ENCODE measurements around the gene PLXNA1.

PLXNA1 gene

DNA sequence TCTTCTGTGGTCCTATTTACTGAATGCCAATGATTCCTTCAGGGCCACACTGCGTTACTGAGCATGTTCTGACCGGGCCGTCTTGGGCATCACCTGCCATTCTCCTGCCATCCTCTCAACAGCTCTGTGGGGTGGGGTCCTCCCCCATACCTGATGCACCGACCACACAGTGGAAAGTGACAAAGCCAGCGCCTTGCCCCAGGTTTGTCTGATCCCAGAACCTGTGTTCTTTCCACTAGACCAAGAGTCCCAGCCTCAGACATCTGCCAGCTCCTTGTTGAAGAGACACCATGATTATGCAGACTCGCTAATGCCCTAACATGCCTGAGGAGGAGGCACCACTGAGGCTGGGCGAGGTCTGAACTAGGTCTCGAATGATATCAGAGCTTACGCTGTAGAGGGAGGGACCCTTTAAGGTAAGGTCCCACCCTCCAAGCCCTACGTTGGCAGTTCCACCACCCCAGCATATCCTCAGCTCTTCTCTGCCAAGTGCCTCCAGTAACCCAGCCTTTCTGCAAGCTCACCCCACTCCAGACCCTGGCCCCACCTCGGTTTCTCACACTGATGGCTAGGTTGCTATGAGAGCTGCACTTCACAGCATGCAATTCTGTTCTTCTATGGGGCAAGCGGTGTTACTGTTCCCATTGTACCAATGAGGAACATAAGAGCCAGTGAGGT is 29.8 kb upstream of the PLXNA1 start:
- DNase-seq: no peak
- no peak for ATAC-seq

GRCh38 chr3:126954141-126954842 is 28.6 kb upstream of the PLXNA1 start:
- peak; percentile 65 for ATAC-seq
- DNase-seq: no peak

- ATAC-seq (no peak), DNase-seq (no peak)
These were observed 27.7 kb upstream of the PLXNA1 start for GRCh38 chr3:126955004-126955790.

DNA sequence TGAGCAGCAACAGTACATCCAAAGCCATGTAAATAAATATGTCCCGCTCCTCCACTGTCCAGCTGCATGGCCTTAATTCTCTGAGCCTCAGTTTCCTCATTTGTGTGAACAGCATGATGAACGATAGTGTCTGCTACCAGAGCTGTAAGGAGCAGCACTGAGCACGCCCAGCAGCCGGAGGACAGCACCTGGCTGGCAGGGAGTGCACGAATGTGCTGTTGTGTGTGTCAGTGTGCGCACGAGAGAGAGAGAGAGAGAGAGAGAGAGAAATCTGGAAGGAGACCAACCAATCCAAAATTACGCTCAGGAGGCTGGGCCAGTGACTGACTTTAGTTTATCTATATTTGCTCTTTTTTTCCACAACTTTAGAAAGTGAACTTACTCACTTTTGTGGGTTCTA is 26.6 kb upstream of the PLXNA1 start:
- DNase-seq (no peak), ATAC-seq (no peak)

DNA sequence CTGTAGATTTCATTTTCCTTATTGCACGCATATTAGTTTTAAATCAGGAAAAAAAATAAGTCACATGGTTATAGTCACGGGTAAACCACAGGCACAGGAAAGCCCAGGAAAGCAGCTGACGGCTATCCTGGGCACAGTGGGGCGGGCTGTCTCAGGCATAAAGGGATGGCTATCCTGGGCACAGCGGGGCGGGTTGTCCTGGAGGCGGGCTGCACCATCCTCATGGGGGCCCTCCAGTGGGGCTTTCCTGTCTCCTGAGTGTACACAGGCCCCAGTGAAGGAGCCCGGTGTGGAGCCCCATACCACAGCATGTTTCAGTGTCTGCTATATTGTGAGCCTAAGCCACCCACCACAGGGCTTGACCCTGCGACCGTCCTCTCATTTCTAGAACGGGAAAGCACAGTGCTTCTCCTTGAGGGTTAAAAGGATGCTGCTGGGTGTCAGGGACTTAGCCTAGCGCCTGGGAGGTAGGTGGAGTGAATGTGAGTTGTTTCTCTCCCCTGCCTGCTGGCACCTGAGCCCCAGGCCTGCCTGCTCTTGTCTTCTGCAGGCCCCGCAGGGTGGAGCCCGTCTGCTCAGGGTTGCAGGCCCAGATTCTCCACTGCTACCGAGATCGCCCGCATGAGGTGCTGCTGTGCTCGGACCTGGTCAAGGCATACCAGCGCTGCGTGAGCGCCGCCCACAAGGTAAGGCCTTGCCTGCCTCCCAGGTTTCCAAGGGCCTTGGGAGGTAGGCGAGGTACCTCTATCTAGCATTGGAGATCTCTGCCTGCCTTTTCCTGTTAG is 25.9 kb upstream of the PLXNA1 start:
- ATAC-seq: no peak

GRCh38 chr3:126957776-126958637 is 24.9 kb upstream of the PLXNA1 start:
- DNase-seq (no peak), ATAC-seq (no peak)

More for the DNA sequence above, 25.9 kb upstream of the PLXNA1 start:
- no peak for DNase-seq

GRCh38 chr3:126958638-126959085 is 24.3 kb upstream of the PLXNA1 start:
- DNase-seq (no peak), ATAC-seq (no peak)

- DNase-seq: no peak
- ATAC-seq: no peak
These were observed 23.6 kb upstream of the PLXNA1 start for GRCh38 chr3:126959136-126959920.

- DNase-seq: no peak
- ATAC-seq: no peak
These were observed 22.9 kb upstream of the PLXNA1 start for GRCh38 chr3:126959921-126960603.

- ATAC-seq: no peak
- no peak for DNase-seq
These were observed 22.3 kb upstream of the PLXNA1 start for GRCh38 chr3:126960604-126960995.

- DNase-seq (no peak), ATAC-seq (no peak)
These were observed 21.6 kb upstream of the PLXNA1 start for GRCh38 chr3:126961191-126961790.

DNA sequence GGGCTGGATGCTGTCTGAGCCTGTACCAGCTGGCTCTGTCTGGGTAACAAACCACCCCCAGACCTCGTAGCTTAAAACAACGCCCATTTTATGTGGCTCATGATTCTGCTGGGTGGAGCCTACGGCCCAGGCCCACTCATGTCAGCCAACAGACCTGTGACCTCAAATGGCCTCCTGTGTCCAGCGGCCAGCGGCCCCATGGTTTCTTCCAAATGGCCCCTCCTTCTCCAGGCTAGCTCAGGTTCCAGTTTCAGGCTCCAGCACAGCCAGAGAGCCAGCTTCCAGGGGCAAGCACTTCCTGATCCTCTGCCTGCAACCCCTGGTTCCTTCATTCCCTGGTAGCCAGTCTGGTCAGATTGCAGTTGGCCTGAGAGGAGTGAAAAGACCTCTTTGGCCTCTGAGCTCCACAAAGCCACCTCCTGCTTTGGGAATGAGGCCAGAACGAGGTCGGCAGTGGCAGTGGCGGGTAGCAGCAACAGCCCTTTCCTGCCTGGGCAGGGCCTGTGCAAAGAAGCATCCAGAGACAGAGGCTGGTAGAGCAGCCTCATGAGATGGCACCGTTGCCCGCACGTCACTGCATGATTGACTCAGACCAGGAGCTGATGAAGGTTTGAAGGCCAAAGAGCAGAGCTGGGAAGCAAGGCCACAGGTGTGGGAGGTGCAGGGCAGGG is 21.0 kb upstream of the PLXNA1 start:
- no peak for DNase-seq
- no peak for ATAC-seq

DNA sequence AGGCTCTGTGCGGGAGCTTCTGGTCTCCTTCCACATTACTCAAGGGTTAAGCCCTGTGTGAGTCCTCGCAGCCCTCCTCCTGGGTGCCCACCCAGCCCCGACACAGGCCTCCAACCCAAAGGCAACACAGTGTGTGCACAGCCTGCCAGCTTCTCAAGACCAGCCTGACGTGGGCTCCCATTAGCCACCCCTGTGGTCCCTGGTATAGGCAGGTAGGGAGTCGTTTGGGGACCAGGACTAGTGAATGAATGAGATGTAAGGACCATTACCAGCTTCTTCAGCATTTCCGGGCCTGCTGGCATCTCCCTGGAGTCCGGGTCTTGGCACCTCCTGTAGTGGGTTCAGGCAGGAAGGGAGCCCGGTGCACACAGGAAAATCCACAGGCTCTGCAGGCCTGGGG is 20.2 kb upstream of the PLXNA1 start:
- no peak for DNase-seq
- ATAC-seq: no peak

DNA sequence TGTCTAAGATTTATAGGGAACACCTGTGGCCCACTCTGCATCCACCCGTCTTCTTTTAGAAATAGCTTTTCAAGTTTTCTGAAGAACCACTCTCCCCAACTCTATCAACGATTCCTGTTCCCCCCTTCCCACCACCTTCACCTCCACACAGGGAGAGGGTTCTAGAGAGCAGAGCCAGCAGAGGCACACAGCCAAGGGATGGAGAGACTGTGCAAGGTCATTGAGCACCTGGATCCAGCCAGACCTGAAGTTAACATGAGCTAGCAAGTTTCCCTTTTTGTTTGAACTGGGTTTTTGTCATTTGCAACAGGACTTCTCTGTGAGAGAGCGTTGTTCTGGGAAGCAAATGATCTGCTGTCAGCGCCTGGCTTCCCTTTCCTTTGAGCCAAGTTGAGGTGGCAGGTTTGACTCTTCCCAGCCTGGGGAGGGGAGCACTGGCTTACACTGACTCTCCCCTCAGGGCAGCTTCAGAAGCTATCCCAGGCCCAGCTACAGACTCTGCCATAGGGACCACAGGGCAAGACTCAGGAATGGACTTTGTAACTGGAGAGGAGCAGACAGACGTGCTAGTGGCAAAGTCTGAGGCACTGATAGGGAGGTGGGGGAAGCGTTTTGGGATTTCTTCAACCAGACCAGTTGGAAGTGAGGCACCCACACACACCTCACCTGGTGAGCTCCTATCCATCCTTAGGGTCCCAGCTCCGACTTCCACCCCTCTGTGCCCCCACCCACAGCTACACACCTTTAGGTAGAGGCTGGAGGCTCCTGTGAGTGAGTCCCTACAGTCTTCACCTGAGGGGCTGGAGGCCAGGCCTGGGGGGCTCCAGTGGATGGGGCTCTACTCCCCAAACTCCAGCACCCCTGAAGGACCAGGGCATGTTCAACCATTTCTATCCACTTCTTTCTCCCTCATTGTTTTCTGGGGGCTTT is 19.4 kb upstream of the PLXNA1 start:
- no peak for DNase-seq
- no peak for ATAC-seq

DNA sequence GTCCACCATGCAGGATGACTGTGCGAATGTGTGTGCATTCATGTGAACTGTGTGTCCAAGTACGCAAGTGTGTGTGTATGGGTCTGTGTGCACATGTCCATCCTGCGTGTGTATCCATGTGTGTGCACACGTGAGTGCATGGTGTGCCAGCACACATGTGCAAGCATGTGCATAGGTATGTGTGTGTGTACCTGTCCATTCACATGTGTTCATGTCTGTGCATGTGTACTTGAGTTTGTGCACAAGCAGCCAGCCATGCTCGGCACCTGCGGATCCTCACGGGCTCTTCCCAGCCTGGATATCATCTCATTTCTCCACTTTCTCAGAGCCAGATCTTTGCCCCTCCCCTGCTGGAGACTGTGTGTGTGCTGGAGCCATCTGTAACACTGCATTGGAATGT is 18.7 kb upstream of the PLXNA1 start:
- no peak for ATAC-seq
- DNase-seq: no peak

GRCh38 chr3:126964950-126965349 is 18.0 kb upstream of the PLXNA1 start:
- no peak for ATAC-seq
- no peak for DNase-seq

GRCh38 chr3:126965526-126966080 is 17.3 kb upstream of the PLXNA1 start:
- no peak for ATAC-seq

More at GRCh38 chr3:126965526-126966080, 17.3 kb upstream of the PLXNA1 start:
- no peak for DNase-seq
